Measurements from ENCODE around the gene TEX53. TPM values are rescaled to one million over a fixed set of nuclear protein-coding genes. Genes with fewer than 3 reads are reported as not detected.

The TEX53 gene
- total RNA-seq, 4 donors from 2014 or later = not detected

DNA sequence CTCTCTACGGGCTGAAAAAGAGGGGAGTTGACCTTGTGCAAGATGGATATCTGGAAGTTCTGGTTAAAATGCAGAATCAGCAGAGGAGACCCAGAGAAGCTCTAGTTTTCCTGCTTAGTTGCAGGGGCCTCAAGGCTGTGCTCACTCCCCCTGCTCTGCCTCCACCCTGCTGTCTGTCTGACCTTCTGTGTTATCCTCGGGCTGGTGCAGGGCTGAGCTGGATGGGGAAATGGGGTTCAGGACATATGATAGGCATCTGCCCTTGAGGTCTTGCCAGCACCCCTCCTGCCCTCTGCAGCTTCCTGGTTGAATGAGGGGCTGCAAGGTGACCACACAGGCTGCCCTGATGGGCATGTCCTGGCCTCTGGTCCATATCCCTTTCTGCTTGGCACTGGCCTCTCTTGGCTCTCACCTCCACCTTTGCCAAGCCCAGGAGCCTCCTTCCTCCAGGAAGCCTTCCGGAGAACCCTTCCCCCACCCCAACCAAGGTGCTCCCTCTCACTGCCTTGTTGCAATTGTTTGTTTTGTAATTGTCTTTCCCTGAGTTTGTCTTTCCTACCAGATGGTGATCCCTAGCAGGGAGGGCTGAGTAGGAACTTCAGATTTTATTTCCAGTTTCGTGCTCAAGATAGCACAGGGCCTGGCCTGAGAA lies 45.2 kb downstream of the TEX53 start:
- TF ChIP-seq, protein P1, sequence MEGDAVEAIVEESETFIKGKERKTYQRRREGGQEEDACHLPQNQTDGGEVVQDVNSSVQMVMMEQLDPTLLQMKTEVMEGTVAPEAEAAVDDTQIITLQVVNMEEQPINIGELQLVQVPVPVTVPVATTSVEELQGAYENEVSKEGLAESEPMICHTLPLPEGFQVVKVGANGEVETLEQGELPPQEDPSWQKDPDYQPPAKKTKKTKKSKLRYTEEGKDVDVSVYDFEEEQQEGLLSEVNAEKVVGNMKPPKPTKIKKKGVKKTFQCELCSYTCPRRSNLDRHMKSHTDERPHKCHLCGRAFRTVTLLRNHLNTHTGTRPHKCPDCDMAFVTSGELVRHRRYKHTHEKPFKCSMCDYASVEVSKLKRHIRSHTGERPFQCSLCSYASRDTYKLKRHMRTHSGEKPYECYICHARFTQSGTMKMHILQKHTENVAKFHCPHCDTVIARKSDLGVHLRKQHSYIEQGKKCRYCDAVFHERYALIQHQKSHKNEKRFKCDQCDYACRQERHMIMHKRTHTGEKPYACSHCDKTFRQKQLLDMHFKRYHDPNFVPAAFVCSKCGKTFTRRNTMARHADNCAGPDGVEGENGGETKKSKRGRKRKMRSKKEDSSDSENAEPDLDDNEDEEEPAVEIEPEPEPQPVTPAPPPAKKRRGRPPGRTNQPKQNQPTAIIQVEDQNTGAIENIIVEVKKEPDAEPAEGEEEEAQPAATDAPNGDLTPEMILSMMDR (IDR thresholded peaks at IDR 0.05; ENCODE audit: low read depth) = no peak

DNA sequence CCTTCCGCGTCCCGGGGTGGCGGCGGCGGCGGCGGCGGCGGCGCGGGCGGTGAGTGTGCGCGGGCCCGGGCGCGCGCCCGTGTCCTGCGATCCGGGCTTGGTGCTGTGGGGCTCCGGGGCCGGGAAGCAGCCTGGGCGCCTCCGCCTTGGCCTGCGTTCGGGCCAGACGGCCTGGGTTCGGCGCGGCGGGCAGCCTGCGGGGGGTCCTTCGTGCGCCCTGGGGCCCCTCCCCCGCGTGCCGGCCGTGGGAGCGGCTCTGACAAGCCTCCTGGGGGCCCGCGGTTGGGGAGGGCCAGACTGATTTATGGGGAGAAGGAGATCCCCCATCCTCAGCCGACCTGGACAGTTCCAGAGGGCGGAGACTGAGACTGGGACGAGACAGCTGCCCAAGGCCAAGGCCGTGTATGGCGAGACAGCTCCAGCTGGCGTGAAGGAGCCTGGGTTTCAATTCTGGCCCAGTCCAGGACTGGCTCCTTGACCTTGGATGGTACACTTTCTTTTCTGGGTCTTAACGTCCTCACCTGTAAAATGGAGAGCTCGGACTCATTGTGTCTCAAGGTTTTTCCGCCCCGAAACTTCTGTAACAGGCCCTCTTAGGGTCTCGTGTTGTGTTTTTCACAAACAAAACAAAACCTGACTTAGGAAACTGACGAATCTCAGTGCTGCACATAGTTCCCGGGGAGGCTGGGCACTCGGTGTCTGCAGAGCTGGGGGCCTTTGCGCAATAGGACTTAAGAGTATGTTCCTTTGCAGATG lies 45.9 kb downstream of the TEX53 start:
- TF ChIP-seq, protein P1 (IDR thresholded peaks at IDR 0.05; ENCODE audit: low read depth) = no peak

DNA sequence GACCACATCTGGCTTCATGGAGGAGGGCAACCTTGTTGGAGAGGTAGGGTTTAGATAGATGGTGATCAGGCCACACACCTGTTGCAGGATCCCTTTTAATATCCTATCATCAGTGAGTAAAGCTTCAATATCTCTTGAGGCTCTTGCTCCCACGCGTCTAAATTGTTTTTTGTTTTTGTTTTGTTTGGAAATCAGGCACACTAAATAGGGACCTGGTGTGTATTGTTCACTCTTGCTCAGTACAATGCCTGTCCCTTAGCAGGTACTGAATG lies 49.1 kb downstream of the TEX53 start:
- TF ChIP-seq, protein P1 (IDR thresholded peaks at IDR 0.05; ENCODE audit: low read depth) = no peak

DNA sequence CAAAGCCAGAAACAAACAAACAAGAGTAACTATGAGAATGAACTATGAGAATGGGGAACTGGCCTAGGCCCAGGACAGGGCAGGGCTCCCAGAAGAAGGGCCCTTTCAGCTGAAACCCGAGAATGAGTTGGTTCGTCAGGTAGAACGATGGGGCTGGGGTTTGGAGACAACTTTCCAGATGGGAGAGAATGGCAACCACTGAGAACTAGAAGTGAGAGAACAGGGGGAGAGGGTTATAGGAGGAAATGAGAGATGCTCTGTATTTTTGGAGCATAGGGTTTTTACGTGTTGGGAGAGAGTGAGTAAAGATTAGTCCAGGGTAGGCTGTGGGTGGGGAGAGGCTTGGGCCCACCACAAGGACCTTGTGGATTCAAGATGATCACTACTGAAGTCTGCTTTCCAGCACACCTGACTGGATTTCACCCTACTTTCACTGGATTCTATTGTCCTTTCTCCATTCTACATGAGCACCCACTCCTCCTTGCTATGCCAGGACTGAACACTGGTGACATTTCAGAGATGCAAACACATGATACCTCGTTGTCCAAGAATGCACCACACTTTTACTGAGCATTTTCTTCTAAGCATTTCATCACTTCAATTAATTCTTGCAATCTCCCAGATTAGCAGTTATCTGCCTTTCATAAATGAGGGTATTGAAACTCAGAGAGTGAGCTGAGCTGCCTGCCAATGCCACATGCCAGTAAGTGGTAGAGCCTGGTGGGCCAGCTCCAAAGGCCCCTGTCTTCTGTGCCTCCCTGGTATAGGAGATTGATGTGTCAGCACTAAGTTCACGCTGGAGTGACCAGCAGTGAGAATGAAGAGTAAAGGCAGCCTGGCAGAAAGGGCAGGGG lies 49.7 kb downstream of the TEX53 start:
- TF ChIP-seq, protein P1 (IDR thresholded peaks at IDR 0.05; ENCODE audit: low read depth) = no peak

DNA sequence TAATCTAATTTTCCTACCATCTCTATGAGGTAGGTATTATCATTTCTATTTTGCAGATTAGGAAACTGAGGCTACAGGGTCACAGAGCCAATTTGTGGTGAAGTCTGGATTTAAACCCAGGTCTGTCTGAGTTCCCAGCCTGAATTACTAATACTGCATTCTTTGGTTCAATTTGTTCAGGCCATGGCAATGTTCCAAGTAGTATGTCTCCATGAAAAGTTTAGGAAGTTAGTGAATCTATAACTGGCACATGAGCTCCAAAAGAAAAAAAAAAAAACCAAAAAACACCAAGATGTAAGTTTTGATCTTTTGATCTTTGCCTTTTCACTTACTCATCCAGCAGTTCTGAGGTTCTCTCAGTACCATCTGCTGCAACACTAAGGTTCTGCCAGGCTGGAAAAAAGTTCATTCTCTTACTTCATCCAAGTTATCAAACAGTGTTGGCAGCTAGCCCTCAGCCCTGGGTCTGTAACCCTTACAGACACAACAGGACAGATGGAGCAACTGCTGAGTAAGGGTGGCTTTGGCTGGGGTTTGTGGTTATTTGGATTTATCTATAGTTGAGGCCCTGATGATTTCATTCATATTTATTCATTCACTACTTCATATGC lies 50.9 kb downstream of the TEX53 start:
- TF ChIP-seq, protein P1 (IDR thresholded peaks at IDR 0.05; ENCODE audit: low read depth) = no peak

Small RNAs within 50 kb of the gene (small RNA-seq; reads per million reads assigned to genes)
- gene RF00019 = 0.49 reads per million

Other genes with a start within 250 kb of the TEX53 start
- gene WHRN, start 152.3 kb downstream of the TEX53 start, total RNA-seq = 1 to 10 TPM in 3 of 4 donors, under 1 TPM in 1; 0.82 to 4.1 (median 2.3) TPM
- gene ATP6V1G1, start 70.0 kb downstream of the TEX53 start, total RNA-seq = 100 to 1,000 TPM; 132 to 159 (median 149) TPM
- 10 to 100 TPM; 12.1 to 26.2 (median 17.4) TPM for gene TMEM268, start 46.5 kb downstream of the TEX53 start, total RNA-seq
- gene TEX48, start 24.4 kb upstream of the TEX53 start, total RNA-seq = not detected
- under 1 TPM in 1 of 4 donors, not detected in 3; 0.68 TPM for gene TNFSF15, start 148.2 kb upstream of the TEX53 start, total RNA-seq

All from subcutaneous adipose tissue (tissue), 4 donors.